ENCODE results near the gene THADA. TPM values are rescaled to one million over a fixed set of nuclear protein-coding genes. Genes with fewer than 3 reads are reported as not detected.

THADA gene
- total RNA-seq, 1 experiment from 2014 or later = 20.1 TPM

DNA sequence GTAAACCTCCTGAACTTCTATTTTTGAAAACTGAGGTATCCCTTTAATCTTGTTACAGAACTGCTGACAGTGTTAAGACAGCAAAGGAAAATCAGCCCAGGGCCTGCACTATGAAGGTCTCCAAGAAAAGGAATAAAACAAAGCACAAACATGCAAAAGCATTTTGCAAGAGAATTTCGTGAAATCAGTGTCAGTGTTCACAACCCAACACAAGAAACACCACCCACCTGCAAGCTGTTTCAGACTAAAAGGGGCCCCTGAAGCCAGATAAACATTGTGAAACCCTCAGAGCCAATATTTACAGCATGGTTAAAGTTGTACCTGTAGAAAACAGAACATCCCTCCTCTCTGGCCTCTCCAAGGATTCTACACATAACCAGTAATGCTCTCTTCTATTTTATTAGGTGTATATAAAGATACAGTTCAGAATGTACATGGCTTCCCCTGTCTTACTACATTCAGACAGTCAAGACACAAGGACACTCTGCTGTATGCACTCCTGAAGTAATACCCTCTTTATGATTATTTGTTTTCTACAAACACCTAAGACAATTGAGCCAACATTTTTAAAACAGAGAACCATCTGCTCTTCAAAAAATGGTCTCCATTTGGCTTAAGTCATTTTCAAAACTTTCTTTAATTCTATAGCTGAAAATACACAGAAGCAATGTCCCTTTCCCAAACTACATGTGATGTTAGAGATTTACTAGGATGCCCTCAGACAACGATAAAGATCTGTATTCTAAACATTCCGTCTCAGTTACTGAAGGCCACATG lies 219.9 kb downstream of the THADA start:
- H3K79me1 ChIP-seq (ENCODE audit: insufficient read depth, low read depth, low read length, poor library complexity, severe bottlenecking) = no peaks in the 10 kb centered on the region
- H3T11ph ChIP-seq (ENCODE audit: low read length) = no peak overlapping the region
- no peaks in the 10 kb centered on the region for H3K9me3 Mint-ChIP-seq
- no peak overlapping the region for H3K4ac ChIP-seq (ENCODE audit: low read depth, low read length)
- H3K9ac ChIP-seq (ENCODE audit: extremely low read depth, insufficient read length, low read length) = no peak overlapping the region
- H4K20me1 ChIP-seq (ENCODE audit: control insufficient read depth, insufficient read depth, insufficient read length) = no peaks in the 10 kb centered on the region
- no peaks in the 10 kb centered on the region for H3K27me3 Mint-ChIP-seq (ENCODE audit: low read depth)
- H3K14ac ChIP-seq (ENCODE audit: insufficient read depth, low read length) = no peak overlapping the region
- no peak overlapping the region for H4K8ac ChIP-seq (replicated peaks; ENCODE audit: insufficient read length, low read depth, low read length)
- no peaks in the 10 kb centered on the region for H3K9me3 ChIP-seq (ENCODE audit: control insufficient read depth, low read depth, low read length)
- H3K56ac ChIP-seq (ENCODE audit: insufficient read length, low read depth, low read length) = no peak overlapping the region
- peaks cover 6% of the 10 kb centered on the region in 2 experiments; a peak in 3 of 4 replicates for H3K4me1 Mint-ChIP-seq
- no peak overlapping the region for H4K91ac ChIP-seq (ENCODE audit: insufficient read length, low read depth, low read length)
- H3K18ac ChIP-seq (ENCODE audit: insufficient read length, low read depth, low read length) = no peak overlapping the region
- no peak overlapping the region for H3K23ac ChIP-seq (ENCODE audit: insufficient read length, low read depth, low read length)
- no peak overlapping the region for H2BK20ac ChIP-seq (ENCODE audit: low read depth, low read length, poor library complexity, severe bottlenecking)
- no peak overlapping the region for H2AFZ ChIP-seq (ENCODE audit: low read length)
- H2BK5ac ChIP-seq (ENCODE audit: insufficient read length, low read length) = no peak overlapping the region
- no peak for DNase-seq
- H2AK5ac ChIP-seq (ENCODE audit: insufficient read length, low read length) = no peak overlapping the region
- no peaks in the 10 kb centered on the region for H3K23me2 ChIP-seq (ENCODE audit: insufficient read length, low read depth, low read length, poor library complexity, severe bottlenecking)
- H3K4me3 Mint-ChIP-seq = no peak overlapping the region
- no CpG with 5 or more reads among the region's 3 CpGs for WGBS (ENCODE audit: extremely low coverage, insufficient read length, low lambda C conversion rate)
- no peaks in the 10 kb centered on the region for H3K36me3 Mint-ChIP-seq (ENCODE audit: insufficient read depth in 1 of 3, low read depth in 3 of 3)
- no peaks in the 10 kb centered on the region for H3K79me2 ChIP-seq (ENCODE audit: insufficient read depth, low read length)
- H2BK15ac ChIP-seq (ENCODE audit: low read depth, low read length) = no peak overlapping the region
- H2BK120ac ChIP-seq (ENCODE audit: low read depth, low read length, poor library complexity, severe bottlenecking) = no peak overlapping the region
- H3K27ac ChIP-seq (ENCODE audit: insufficient read length, low read depth, low read length) = no peak overlapping the region
- H2BK12ac ChIP-seq (ENCODE audit: insufficient read length, low read depth, low read length) = no peak overlapping the region
- TF ChIP-seq, protein P1, sequence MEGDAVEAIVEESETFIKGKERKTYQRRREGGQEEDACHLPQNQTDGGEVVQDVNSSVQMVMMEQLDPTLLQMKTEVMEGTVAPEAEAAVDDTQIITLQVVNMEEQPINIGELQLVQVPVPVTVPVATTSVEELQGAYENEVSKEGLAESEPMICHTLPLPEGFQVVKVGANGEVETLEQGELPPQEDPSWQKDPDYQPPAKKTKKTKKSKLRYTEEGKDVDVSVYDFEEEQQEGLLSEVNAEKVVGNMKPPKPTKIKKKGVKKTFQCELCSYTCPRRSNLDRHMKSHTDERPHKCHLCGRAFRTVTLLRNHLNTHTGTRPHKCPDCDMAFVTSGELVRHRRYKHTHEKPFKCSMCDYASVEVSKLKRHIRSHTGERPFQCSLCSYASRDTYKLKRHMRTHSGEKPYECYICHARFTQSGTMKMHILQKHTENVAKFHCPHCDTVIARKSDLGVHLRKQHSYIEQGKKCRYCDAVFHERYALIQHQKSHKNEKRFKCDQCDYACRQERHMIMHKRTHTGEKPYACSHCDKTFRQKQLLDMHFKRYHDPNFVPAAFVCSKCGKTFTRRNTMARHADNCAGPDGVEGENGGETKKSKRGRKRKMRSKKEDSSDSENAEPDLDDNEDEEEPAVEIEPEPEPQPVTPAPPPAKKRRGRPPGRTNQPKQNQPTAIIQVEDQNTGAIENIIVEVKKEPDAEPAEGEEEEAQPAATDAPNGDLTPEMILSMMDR (conservative IDR thresholded peaks at IDR 0.05) = no peak
- H3K27me3 ChIP-seq (ENCODE audit: insufficient read depth, low read length) = no peaks in the 10 kb centered on the region
- H4K5ac ChIP-seq (ENCODE audit: insufficient read length, low read depth, low read length) = no peak overlapping the region
- no peak overlapping the region for H3K4me2 ChIP-seq (ENCODE audit: insufficient read depth, insufficient read length, low read length)
- no peaks in the 10 kb centered on the region for H3K4me1 ChIP-seq (ENCODE audit: insufficient read depth, low read length)
- peak overlapping the region; percentile 60 to 90 (median 66); a peak in 4 of 7 replicates for H3K27ac Mint-ChIP-seq

Measured in H9 (cell line).